Naive thymus-derived CD8-positive, alpha-beta T cell (primary cell): ENCODE results near the gene STK10. TPM values are rescaled to one million over a fixed set of nuclear protein-coding genes. Genes with fewer than 3 reads are reported as not detected.

Source experiments
- ATAC-seq, 2 donors: fragments of 150-1000 bp; cut with Tn5 transposase in 1 of 2; sonication (Bioruptor Pico), chemical (Tn5 transposase) in 1 of 2; 1 replicate in 1 of 2; 2 replicates in 1 of 2; pipeline ENCODE4 v1.10.0; 2021; ENCODE audit warnings: mild to moderate bottlenecking in 2 of 2, moderate library complexity in 2 of 2
- POLR2A ChIA-PET: fragments of 350-600 bp; sonication (Branson Sonifier 250); formaldehyde crosslinking; loops from one replicate; lab custom pipeline; 2021; ENCODE audit warnings: antibody characterized with exemption; lab: Charles Lee
- DNase-seq, 10 donors: peaks; one replicate each; pipeline versions ENCODE4 v3.0.0 to v3.0.0-alpha.2; 2020 to 2022
- H3K27ac Mint-ChIP-seq, 10 donors: one replicate each; pipeline ENCODE4 v1.8.0; 2020 to 2022; ENCODE audit warnings: mild to moderate bottlenecking in 10 of 10, mixed read lengths in 10 of 10, moderate library complexity in 4 of 10, inconsistent platforms in 1 of 10
- H3K27me3 Mint-ChIP-seq, 5 donors: one replicate each; pipeline ENCODE4 v1.8.0; 2021 to 2022; ENCODE audit warnings: mixed read lengths in 5 of 5
- H3K36me3 Mint-ChIP-seq, 3 donors: one replicate each; pipeline ENCODE4 v1.8.0; 2020 to 2022; ENCODE audit warnings: mixed read lengths in 3 of 3, mild to moderate bottlenecking in 2 of 3, inconsistent platforms in 1 of 3
- H3K4me1 Mint-ChIP-seq, 4 donors: one replicate each; pipeline ENCODE4 v1.8.0; 2021 to 2022; ENCODE audit warnings: mixed read lengths in 4 of 4
- H3K4me3 Mint-ChIP-seq, 10 donors: one replicate each; pipeline ENCODE4 v1.8.0; 2020 to 2022; ENCODE audit warnings: mild to moderate bottlenecking in 10 of 10, mixed read lengths in 10 of 10, moderate library complexity in 6 of 10, inconsistent platforms in 1 of 10
- H3K9me3 Mint-ChIP-seq, 9 donors: one replicate each; pipeline ENCODE4 v1.8.0; 2020 to 2022; ENCODE audit warnings: mixed read lengths in 9 of 9, mild to moderate bottlenecking in 3 of 9, inconsistent platforms in 1 of 9, moderate library complexity in 1 of 9
- polyA plus RNA-seq, 3 donors: library from polyadenylated mRNA; unstranded; fragments of 300-500 nt; fragmentation: Illumina TruSeq; gene quantifications; one replicate each; pipeline ENCODE4 v1.2.3, GENCODE V29; 2021
- total RNA-seq, 8 experiments: library from RNA in 2 of 8; stranded (reverse) in 2 of 8; gene quantifications; one replicate each; pipeline ENCODE4 v1.2.3 and lab custom pipeline; 2021 to 2026

Gene STK10
- total and polyA plus RNA-seq, 5 experiments from 2014 or later = 44.6 to 360 (median 128) TPM

DNA sequence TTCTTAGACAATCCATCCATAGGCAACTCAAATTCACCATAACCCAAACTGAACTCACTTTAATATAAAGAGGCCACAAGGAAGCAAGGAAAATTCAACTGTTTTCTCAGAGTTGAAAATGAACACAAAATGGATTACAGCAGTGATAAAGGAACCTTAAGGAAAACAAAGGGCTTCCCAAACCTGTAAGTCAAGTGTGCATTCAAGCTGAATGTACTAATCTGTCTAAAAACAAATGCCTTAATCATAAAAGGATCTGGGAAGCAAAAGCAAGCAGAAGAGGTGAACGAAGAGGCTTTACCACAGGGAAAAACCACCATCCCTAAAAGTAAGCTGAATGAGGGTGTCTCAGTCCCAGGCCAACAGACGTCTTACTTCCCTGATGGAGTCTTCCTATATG, 195.2 kb downstream of the STK10 start:
- no peaks in the 10 kb centered on the region for H3K27me3 Mint-ChIP-seq
- no peak overlapping the region for H3K4me3 Mint-ChIP-seq
- H3K9me3 Mint-ChIP-seq = no peaks in the 10 kb centered on the region
- peak overlapping the region in 3 of 10 donors; percentile 0 to 4 (median 3) for H3K27ac Mint-ChIP-seq
- peaks cover 24 to 75% (median 57%) of the 10 kb centered on the region in 4 donors for H3K4me1 Mint-ChIP-seq
- H3K36me3 Mint-ChIP-seq = peaks cover 0 to 65% (median 20%) of the 10 kb centered on the region in 3 donors
- DNase-seq (no peak), ATAC-seq (no peak)
- POLR2A ChIA-PET = no interaction called here

DNA sequence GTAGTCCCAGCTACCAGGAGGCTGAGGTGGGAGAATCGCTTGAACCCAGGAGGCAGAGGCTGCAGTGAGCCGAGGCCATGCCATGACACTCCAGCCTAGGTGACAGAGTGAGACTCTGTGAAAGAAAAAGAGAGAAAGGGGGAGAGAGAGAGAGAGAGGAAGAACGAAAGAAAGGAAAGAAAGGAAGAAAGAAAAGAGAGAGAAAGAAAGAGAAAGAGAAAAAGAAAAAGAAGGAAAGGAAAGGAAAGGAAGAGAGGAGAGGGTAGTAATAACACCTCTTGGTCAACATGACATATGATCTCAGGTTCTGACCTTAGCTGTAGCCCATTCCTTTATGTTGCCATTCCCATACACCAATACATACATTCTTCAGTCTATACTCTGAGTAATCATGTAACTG, 195.7 kb downstream of the STK10 start:
- Mint-ChIP-seq H3K27me3 (no peaks in the 10 kb centered on the region), H3K9me3 (no peaks in the 10 kb centered on the region), H3K4me1 (peaks cover 23 to 74% (median 56%) of the 10 kb centered on the region in 4 donors), H3K36me3 (peaks cover 0 to 70% (median 22%) of the 10 kb centered on the region in 3 donors), H3K27ac (peak overlapping the region in 5 of 10 donors; percentile 0 to 65 (median 4)), H3K4me3 (peak overlapping the region in 1 of 10 donors; percentile 8)
- POLR2A ChIA-PET = no interaction called here
- DNase-seq (no peak), ATAC-seq (no peak)

Other genes with a start within 250 kb of the STK10 start
- 10 to 100 TPM; 36.9 to 39.5 TPM for gene FBXW11, start 181.6 kb downstream of the STK10 start, total RNA-seq
- gene FBXW11, start 181.6 kb downstream of the STK10 start, polyA plus RNA-seq = 10 to 100 TPM; 13.5 to 18.3 (median 16.2) TPM
- gene EFCAB9, start 5.9 kb upstream of the STK10 start, total RNA-seq = not detected
- gene EFCAB9, start 5.9 kb upstream of the STK10 start, polyA plus RNA-seq = not detected
- 1 to 10 TPM; 6.0 to 6.1 TPM for gene UBTD2, start 95.5 kb upstream of the STK10 start, total RNA-seq
- gene UBTD2, start 95.5 kb upstream of the STK10 start, polyA plus RNA-seq = 1 to 10 TPM; 1.2 to 4.3 (median 2.7) TPM